Tongue (tissue), 2 donors: Measurements from ENCODE around the gene TMEM87B. TPM values are rescaled to one million over a fixed set of nuclear protein-coding genes. Genes with fewer than 3 reads are reported as not detected.

Source experiments
- DNase-seq: peaks from one replicate; pipeline ENCODE4 v3.0.0-alpha.2; 2015
- total RNA-seq: library from RNA; depleted of rRNA; stranded (reverse); fragments of >200 nt; gene quantifications from one replicate; pipeline ENCODE4 v1.2.3, GENCODE V29; 2014

TMEM87B gene
- total RNA-seq, result 26.4 TPM

DNA sequence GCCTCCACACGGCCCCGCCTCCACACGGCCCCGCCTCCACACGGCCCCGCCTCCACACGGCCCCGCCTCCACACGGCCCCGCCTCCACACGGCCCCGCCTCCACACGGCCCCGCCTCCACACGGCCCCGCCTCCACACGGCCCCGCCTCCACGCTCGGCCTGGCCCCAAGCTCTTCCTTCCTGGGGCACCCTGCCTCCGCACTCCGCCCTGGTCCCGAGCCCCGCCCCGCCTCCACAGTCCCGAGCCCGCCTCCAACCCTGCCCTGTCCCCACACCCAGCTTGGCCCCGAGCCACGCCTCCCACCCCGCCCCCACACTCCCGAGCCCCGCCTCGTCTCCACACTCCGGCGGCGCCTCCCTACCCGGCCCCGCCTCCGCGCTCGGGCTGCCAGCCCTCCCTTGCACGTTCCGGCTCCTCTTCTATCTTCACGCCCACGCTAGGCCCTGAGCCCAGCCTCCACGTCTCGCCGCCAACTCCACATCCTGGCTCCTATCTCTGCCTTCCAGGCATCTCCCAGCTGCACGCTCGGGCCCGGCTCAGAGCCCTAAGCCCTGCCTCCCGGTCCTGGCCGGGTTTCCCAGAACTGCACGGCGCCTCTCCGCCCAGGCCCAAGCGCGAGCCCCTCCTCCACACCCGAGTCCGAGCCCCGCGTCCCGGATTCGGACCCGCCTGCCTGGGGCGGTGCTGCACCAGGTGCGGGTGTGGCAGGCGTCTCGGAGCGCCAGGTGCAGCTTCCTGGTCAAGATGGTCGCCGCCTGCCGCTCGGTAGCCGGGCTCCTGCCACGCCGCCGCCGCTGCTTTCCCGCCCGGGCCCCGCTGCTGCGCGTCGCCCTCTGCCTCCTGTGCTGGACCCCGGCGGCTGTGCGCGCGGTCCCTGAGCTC is at the start of gene TMEM87B:
TMEM87B (plus strand) TSS at position 423 of the 883 bp plus-strand sequence; CDS start at position 746, 323 bp downstream.
- peak; percentile 99 for DNase-seq

GRCh38 chr2:112005406-112006075 is 49.5 kb upstream of the TMEM87B start:
- no peak for DNase-seq

- DNase-seq, result no peak
Observed at GRCh38 chr2:112006076-112006410, 49.0 kb upstream of the TMEM87B start.

- no peak for DNase-seq
Observed at GRCh38 chr2:112007493-112007892, 47.6 kb upstream of the TMEM87B start.

DNA sequence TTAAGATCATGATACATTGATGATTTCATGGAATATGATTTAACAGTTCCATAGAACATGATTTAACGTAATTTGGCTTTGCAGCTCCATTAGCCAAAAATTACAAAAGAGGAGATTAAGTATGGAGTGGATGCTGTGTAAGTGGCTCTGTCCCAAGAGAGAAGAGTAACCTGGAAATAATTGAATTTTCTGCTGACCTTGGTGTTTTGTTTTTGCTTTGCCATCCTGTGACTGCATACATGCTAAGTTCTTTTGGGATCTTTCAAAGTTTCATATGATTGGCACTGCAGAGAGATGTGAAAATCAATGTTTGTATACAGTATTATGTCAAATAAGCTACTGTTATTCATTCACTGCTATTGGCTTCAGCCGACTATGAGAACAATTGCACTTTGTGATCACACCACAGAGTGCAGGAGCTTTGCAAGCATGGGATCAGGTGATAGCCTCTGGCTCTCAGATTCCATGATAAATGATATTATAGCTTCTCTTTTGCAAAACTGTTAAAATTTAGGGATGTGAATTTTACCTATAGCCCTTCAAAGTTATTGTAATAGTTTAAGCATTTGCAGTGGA is 46.1 kb upstream of the TMEM87B start:
- no peak for DNase-seq

- DNase-seq, result no peak
Observed at GRCh38 chr2:112010751-112011150, 44.3 kb upstream of the TMEM87B start.

- no peak for DNase-seq
Observed at GRCh38 chr2:112012556-112012955, 42.5 kb upstream of the TMEM87B start.

DNA sequence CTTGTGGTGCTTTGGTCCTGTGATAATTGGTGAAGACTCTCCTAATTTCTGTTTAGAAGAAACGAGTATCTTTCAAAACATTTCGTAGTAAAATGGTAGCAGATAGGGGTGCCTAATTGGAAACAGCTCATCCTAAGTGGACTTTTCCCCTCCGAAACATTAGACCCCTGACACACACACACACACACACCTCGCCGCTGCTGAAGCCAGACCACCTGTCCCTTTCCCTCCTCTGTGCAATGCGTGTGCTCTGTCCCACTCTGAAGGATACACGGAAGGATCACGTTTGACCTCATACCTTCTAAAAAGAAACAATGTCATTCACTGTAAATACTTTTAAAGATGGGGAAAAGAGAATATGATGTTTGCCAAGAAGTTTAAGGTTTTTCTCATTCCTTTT is 36.2 kb upstream of the TMEM87B start:
- peak; percentile 12 for DNase-seq

- no peak for DNase-seq
Observed at GRCh38 chr2:112019569-112019982, 35.5 kb upstream of the TMEM87B start.

DNA sequence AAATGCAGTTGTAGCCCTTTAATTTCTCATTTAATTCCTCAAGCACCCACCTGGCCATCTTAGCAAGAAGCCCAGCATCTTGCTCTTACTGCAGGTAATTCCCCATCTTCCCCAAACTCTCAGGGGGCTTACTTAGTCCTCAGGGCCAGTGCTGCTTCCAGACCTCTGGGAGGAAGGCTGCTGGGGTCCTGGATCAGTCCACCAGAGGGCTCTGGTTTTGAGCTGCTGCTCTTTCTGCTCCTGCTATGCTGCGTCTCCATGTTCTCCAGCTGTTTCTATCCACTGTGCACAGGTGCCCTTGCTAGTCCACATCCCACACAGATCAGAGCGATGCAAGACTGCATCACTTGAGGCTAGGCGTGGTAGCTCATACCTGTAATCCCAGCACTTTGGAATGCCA is 34.5 kb upstream of the TMEM87B start:
- no peak for DNase-seq

- DNase-seq, result no peak
Observed at GRCh38 chr2:112021290-112021689, 33.8 kb upstream of the TMEM87B start.

DNA sequence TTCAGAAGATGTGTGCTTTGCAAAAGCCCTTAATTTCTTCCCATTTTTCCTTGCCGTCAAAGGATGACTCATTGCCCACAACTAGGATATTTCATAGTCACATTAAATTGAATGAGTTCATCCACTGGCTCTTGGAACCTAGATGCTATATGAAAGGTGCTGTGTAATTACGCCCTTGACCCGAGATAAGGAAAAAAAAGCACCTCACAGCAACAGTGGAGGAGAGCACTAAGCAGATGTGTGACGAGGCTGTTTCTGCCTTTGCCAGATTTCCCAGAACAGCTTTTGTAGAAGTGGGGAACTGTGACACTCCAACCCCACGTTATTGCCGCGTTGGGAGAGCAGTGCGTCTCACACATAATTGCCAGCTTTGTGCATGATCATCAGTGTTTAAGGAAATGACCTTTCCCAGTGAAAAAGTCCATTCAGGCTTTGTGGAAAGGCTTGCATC is 33.3 kb upstream of the TMEM87B start:
- DNase-seq, result no peak

DNA sequence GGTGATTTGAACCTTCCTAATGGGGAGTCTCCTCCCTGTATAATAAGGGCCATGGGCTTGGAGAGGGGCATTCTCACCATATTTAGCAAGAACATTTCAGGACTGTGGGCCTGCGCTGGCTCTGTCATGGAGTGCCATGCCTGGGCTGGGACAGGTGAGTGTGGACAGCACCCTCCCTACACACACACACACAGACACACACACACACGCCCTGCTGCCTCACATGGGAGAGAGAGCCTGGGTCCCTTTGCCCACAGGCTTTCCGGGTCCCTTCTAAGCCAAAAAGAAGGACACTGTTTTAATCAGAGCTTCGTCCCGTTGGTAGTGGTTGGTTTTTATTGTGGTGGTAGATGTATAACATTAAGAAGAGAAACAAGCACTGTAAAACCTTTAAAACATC is 31.4 kb upstream of the TMEM87B start:
- DNase-seq, result no peak

DNA sequence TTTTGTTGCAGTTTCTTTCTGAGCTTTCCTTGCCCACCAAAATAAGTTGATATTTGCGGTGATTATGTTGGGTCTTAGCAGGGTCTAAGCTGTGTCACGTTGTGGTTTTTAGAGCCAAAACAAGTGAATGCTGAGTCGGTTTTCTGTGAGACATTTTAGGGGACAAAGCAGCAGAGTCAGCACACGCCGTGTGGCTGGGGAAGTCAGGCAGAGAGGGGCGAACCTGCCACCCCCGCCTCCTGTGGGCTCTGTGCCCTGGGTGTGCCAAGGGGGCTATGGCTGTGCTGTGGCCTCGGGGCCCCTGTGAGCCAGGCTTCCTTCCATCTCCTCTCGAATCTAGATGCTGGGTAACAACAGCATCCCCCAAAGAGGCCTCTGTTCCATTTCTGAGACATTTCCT is 30.8 kb upstream of the TMEM87B start:
- DNase-seq, result no peak

DNA sequence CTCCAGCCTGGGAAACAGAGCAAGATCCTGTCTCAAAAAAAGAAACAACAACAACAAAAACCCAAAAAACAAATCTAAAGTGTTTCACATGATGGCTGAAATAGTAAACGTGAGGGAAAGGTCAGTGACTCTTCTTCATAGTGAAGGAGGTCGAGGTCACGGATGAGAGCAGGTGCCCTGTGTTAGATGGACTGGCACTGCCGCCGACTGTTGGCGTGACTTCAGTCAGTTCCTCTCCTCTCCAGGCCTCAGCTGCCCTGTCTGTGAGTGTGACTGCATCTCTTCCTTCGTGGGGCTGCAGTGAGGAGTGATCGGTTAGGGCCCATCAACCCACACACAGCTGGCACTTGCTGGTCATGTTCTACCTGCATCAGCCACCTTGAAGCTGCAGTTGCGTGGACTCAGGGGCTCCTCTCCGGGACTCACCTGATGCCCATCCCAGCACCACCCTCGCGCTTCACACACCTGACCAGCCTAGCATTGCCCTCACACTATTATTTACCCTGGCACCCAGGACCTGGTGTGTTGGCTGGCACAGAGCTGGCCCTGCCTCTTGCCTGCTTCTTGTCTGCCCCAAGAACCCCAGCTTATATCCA is 30.1 kb upstream of the TMEM87B start:
- no peak for DNase-seq

GRCh38 chr2:112026509-112026908 is 28.6 kb upstream of the TMEM87B start:
- peak; percentile 34 for DNase-seq

- DNase-seq, result no peak
Observed at GRCh38 chr2:112027767-112028166, 27.3 kb upstream of the TMEM87B start.

DNA sequence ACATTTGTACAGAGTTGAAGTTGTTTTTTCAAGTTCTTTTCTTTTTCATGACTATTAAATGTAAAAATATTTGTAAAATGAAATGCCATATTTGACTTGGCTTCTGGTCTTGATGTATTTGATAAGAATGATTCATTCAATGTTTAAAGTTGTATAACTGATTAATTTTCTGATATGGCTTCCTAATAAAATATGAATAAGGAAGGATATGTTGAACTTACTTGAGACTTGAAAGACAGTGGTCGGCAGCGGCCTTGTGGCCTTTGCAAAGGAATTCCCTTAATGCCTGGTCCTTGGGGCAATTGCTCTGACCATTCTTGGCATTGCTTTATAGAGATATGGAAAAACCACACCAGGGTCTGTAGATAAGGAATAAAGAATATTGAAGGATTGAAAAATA is 25.9 kb upstream of the TMEM87B start:
- DNase-seq, result no peak

- DNase-seq, result peak; percentile 58
Observed at GRCh38 chr2:112031473-112032223, 23.4 kb upstream of the TMEM87B start.

DNA sequence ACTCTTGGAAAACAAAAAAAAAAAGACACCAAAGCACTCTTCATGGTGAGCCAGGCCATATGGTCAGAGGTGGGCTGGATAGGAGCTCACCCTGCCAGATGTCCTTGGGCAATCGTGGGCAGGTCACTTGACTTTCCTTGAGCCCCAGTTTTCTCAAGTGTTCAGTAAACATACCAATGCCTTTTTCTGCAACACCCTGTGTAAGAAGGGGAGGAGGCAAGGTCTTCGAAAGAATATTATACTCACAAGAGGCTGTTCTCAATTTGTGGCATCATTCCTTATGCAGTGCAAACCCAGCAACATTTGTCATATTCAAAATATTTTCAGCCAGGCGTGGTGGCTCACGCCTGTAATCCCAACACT is 22.9 kb upstream of the TMEM87B start:
- peak; percentile 14 for DNase-seq

DNA sequence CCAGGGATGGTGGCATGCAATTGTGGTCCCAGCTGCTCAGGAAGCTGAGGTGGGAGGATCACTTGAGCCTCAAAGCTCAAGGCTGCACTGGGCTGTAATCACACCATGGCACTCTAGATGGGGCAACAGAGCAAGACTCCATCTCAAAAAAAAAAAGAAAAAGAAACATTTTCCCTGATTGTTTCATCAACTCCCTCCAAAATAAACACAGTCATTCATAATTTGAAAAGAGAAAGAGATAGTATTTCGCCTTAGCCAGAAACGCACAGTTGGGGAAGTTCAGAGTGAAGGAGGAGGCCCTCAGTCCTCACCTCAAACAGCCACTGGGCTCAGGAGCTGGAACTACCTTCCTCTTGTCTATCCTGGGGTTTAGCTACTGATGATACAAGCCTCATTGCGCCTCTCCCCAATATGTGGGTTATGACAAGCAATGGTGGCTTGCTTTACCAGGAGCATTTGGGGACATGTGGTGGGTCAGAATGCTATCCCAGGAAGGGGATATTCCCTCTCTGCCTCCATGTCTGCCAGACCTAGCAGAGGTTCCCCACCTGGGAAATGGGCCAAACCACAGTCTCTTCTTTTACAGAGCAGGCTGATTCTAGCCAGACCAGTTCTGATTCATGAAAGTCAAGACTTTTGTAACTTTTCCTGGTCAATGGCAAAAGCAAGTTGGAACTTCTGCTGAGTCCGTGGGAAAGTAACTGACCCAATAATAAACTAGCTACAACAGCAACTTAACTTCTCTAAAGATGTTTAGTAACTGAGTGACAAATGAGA is 22.2 kb upstream of the TMEM87B start:
- DNase-seq, result peak; percentile 32
